ENCODE data around the gene PROCA1.

- TF ChIP-seq CTCF (IDR thresholded peaks at IDR 0.05; ENCODE audit: insufficient read depth, low read length, poor library complexity, severe bottlenecking) (no peak), EZH2phosphoT487 (conservative IDR thresholded peaks at IDR 0.05; ENCODE audit: low read length) (no peak)
Measured at GRCh38 chr17:28689011-28689410, 22.7 kb downstream of the PROCA1 start.

All from SU-DHL-6 (cell line).